ENCODE data around the gene PLEKHG4B.

- TF ChIP-seq TAF1 (IDR thresholded peaks at IDR 0.05; ENCODE audit: low read depth) (no peak), REST (IDR thresholded peaks at IDR 0.05; ENCODE audit: low read depth) (no peak)
Observed at GRCh38 chr5:169728-170094, 77.7 kb downstream of the PLEKHG4B start.

All from Ishikawa (cell line).